ENCODE data around the gene FAM50A.
"Not testable (repeated sequence)": the region's sequence is repeated elsewhere in the genome, so short reads cannot be mapped to it uniquely, and the experiment has no call there.

Gene FAM50A

DNA sequence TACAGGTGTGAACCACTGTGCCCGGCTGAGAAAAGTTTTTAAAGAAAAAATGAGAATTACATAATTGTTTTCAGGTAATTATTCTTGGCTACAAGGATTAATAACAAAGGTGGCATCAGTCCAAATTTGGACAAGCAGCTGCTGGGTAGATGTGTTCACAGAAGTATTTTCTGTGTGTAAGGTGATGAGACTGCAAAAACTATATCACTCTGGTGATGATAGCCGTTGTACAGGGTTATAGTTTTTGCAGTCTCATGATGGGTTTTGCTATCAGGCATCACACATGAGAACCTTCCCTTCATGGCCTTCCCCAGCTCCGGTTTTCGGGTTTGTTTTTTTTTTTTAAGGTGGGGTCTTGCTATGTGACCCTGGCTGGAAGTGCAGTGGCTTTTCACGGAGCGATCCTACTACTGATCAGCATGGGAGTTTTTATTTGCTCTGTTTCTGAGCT, 51.6 kb downstream of the FAM50A start:
- TF ChIP-seq, protein P1, sequence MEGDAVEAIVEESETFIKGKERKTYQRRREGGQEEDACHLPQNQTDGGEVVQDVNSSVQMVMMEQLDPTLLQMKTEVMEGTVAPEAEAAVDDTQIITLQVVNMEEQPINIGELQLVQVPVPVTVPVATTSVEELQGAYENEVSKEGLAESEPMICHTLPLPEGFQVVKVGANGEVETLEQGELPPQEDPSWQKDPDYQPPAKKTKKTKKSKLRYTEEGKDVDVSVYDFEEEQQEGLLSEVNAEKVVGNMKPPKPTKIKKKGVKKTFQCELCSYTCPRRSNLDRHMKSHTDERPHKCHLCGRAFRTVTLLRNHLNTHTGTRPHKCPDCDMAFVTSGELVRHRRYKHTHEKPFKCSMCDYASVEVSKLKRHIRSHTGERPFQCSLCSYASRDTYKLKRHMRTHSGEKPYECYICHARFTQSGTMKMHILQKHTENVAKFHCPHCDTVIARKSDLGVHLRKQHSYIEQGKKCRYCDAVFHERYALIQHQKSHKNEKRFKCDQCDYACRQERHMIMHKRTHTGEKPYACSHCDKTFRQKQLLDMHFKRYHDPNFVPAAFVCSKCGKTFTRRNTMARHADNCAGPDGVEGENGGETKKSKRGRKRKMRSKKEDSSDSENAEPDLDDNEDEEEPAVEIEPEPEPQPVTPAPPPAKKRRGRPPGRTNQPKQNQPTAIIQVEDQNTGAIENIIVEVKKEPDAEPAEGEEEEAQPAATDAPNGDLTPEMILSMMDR (IDR thresholded peaks at IDR 0.05; ENCODE audit: low read depth, low read length, missing control alignments): no peak
- DNase-seq (ENCODE audit: extremely low read depth, low read depth): no peak
- no peak overlapping the region for H3K4me3 ChIP-seq (replicated peaks; ENCODE audit: low read depth, low read length)

- not testable (repeated sequence) for H3K4me3 ChIP-seq (replicated peaks; ENCODE audit: low read depth, low read length); DNase-seq (ENCODE audit: extremely low read depth, low read depth)
Observed at GRCh38 chrX:154496591-154497137, 52.7 kb downstream of the FAM50A start.

All from HFF-Myc (cell line).